Stimulated activated CD4-positive, alpha-beta T cell treated with anti-CD3 and anti-CD28 coated beads, TNF-alpha, amount 100 ng/mL, for 4 hours (primary cell): Measurements from ENCODE around the gene KDM3A.

Source experiments
- DNase-seq, 3 experiments: peaks; one replicate each; pipeline ENCODE4 v3.0.0-alpha.2; 2020; ENCODE audit warnings: low read depth in 3 of 3

The KDM3A gene

GRCh38 chr2:86520153-86520552, 79.0 kb downstream of the KDM3A start:
- DNase-seq: no peak

- no peak for DNase-seq
Observed at GRCh38 chr2:86521922-86522321, 80.8 kb downstream of the KDM3A start.

GRCh38 chr2:86522711-86523110, 81.5 kb downstream of the KDM3A start:
- no peak for DNase-seq

GRCh38 chr2:86523491-86523890, 82.3 kb downstream of the KDM3A start:
- DNase-seq: no peak

- no peak for DNase-seq
Observed at GRCh38 chr2:86525421-86526340, 84.5 kb downstream of the KDM3A start.

- no peak for DNase-seq
Observed at GRCh38 chr2:86533589-86533988, 92.4 kb downstream of the KDM3A start.

- no peak for DNase-seq
Observed at GRCh38 chr2:86541334-86541733, 100.2 kb downstream of the KDM3A start.
